ENCODE results near the gene ABCC3.

The ABCC3 gene

GRCh38 chr17:50596191-50597037, 38.3 kb upstream of the ABCC3 start:
- TF ChIP-seq, protein P1, sequence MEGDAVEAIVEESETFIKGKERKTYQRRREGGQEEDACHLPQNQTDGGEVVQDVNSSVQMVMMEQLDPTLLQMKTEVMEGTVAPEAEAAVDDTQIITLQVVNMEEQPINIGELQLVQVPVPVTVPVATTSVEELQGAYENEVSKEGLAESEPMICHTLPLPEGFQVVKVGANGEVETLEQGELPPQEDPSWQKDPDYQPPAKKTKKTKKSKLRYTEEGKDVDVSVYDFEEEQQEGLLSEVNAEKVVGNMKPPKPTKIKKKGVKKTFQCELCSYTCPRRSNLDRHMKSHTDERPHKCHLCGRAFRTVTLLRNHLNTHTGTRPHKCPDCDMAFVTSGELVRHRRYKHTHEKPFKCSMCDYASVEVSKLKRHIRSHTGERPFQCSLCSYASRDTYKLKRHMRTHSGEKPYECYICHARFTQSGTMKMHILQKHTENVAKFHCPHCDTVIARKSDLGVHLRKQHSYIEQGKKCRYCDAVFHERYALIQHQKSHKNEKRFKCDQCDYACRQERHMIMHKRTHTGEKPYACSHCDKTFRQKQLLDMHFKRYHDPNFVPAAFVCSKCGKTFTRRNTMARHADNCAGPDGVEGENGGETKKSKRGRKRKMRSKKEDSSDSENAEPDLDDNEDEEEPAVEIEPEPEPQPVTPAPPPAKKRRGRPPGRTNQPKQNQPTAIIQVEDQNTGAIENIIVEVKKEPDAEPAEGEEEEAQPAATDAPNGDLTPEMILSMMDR (IDR thresholded peaks at IDR 0.05; ENCODE audit: insufficient read depth, low read depth, low read length, missing control alignments) = no peak
- no peak overlapping the region for H3K4me3 ChIP-seq (ENCODE audit: low read length)
- no peak for DNase-seq (ENCODE audit: low read depth)

DNA sequence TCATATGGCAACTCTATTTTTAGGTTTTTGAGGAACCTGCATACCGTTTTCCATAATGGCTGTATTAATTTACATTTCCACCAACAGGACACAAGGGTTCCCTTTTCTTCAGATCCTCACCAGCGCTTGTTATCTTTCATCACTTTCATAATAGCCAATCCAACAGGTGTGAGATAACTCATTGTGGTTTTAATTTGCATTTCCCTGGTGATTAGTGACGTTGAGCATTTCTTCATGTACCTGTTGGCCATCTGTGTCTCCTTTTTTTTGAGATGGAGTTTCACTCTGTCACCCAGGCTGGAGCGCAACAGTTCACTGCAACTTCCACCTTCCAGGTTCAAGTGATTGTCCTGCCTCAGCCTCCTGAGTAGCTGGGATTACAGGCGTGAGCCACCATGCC, 36.2 kb upstream of the ABCC3 start:
- no peak overlapping the region for H3K4me3 ChIP-seq (ENCODE audit: low read length)
- DNase-seq (ENCODE audit: low read depth) = no peak
- TF ChIP-seq, protein P1 (IDR thresholded peaks at IDR 0.05; ENCODE audit: insufficient read depth, low read depth, low read length, missing control alignments) = no peak

DNA sequence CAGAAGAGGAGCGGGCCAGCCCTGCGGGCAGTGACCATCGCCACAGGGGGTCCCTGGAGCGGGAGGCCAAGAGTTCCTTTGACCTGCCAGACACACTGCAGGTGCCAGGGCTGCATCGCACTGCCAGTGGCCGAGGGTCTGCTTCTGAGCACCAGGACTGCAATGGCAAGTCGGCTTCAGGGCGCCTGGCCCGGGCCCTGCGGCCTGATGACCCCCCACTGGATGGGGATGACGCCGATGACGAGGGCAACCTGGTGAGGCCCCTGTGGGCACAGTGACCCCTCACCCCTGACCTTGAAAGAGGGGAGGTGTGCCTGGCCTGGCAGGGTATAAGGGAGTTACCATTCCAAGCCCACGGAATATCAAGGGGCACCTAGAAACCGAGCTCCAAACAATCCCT, 35.1 kb upstream of the ABCC3 start:
- H3K4me3 ChIP-seq (ENCODE audit: low read length) = no peak overlapping the region
- TF ChIP-seq, protein P1 (IDR thresholded peaks at IDR 0.05; ENCODE audit: insufficient read depth, low read depth, low read length, missing control alignments) = no peak
- DNase-seq (ENCODE audit: low read depth) = no peak

- TF ChIP-seq, protein P1 (IDR thresholded peaks at IDR 0.05; ENCODE audit: insufficient read depth, low read depth, low read length, missing control alignments) = no peak
- DNase-seq (ENCODE audit: low read depth) = no peak
- H3K4me3 ChIP-seq (ENCODE audit: low read length) = no peak overlapping the region
These were observed 32.8 kb upstream of the ABCC3 start for GRCh38 chr17:50601823-50602375.

- TF ChIP-seq, protein P1 (IDR thresholded peaks at IDR 0.05; ENCODE audit: insufficient read depth, low read depth, low read length, missing control alignments) = no peak
- no peak overlapping the region for H3K4me3 ChIP-seq (ENCODE audit: low read length)
- DNase-seq (ENCODE audit: low read depth) = no peak
These were observed 31.8 kb upstream of the ABCC3 start for GRCh38 chr17:50602836-50603235.

DNA sequence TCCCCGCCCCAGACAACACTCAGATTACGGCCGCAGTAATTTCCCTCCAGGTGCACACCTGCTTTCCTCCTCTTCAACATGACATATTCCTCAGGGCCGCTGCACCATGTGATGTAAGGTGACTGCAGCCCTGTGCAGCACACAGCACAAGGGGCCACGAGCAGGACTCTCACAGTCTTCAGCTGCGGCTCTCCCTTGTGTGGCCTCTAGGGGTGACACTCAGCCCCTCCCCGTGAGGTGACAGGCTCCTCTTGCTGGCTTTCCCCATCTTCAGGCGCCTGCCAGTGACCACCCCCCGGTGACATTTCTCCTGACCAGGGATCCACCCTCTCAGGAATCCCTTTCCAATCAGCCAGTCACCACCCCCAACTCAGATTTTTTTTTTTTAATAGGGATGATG, 31.3 kb upstream of the ABCC3 start:
- TF ChIP-seq, protein P1 (IDR thresholded peaks at IDR 0.05; ENCODE audit: insufficient read depth, low read depth, low read length, missing control alignments) = peak; percentile 17
- DNase-seq (ENCODE audit: low read depth) = no peak
- no peak overlapping the region for H3K4me3 ChIP-seq (ENCODE audit: low read length)
